HCT116 (cell line): ENCODE data around the gene PCDH1. TPM values are rescaled to one million over a fixed set of nuclear protein-coding genes. Genes with fewer than 3 reads are reported as not detected.
A peak's percentile ranks its signal among the peaks of the same experiment; 100 is the strongest.

Experiments used
- ATAC-seq: fragments of 200-7000 bp; cut with Tn5 transposase; 2 replicates; pipeline ENCODE4 v1.9.1; 2020; ENCODE audit warnings: mild to moderate bottlenecking, moderate library complexity
- BruUV-seq: library from RNA; stranded (reverse); fragments of 400-500 nt; replicated peaks from 2 replicates; lab custom pipeline; 2021; lab: Mats Ljungman, UMichigan
- CTCF ChIA-PET: fragments of 300-600 bp; sonication (Branson Sonifier 250); formaldehyde crosslinking; loops from one replicate; lab custom pipeline; 2021; ENCODE audit warnings: antibody characterized with exemption; lab: Charles Lee
- POLR2A ChIA-PET: fragments of 300-600, 350-600 bp; sonication (Branson Sonifier 250); formaldehyde crosslinking; loops from one replicate; lab custom pipeline; 2021; ENCODE audit warnings: antibody characterized with exemption; lab: Charles Lee
- RAD21 ChIA-PET, 2 experiments: fragments of 300-600 bp; sonication (Branson Sonifier 250); formaldehyde crosslinking; loops; one replicate each; lab custom pipeline; 2023; ENCODE audit warnings: low total read pairs in 2 of 2; ENCODE audit not compliant: uncharacterized antibody in 2 of 2, unreplicated experiment in 2 of 2, low non-redundant PET in 1 of 2; lab: Charles Lee
- DNase-seq: peaks from one replicate; pipeline ENCODE4 v3.0.0-alpha.2; 2010; ENCODE audit warnings: low read depth, low spot score
- H2AFZ ChIP-seq: fragments of 200-600 bp; shearing (Covaris generic), sonication (generic); 2 replicates; pipeline ENCODE4 v1.6.1; 2017; ENCODE audit warnings: low read depth, mixed run types, mixed read lengths, antibody characterized with exemption, low read length; ENCODE audit not compliant: poor library complexity, severe bottlenecking
- H3K27ac ChIP-seq: 2 replicates; pipeline ENCODE4 v1.5.1; 2012; ENCODE audit warnings: low read depth, low read length
- H3K27me3 ChIP-seq: fragments of 200-600 bp; sonication (generic); 2 replicates; pipeline ENCODE4 v1.6.1; 2016; ENCODE audit warnings: mixed run types, low read length, mixed read lengths; ENCODE audit not compliant: insufficient read depth
- H3K36me3 ChIP-seq, 2 experiments: fragments of 200-500 bp in 1 of 2; fragments of 200-600 bp in 1 of 2; sonication (Bioruptor generic) in 1 of 2; sonication (generic) in 1 of 2; 2 replicates each; pipeline versions ENCODE4 v1.5.1 to v1.6.1; 2014 to 2016; ENCODE audit warnings: low read length in 2 of 2, inconsistent platforms in 1 of 2, mixed read lengths in 1 of 2, mixed run types in 1 of 2; ENCODE audit not compliant: insufficient read depth in 2 of 2, control insufficient read depth in 1 of 2
- H3K4me1 ChIP-seq, 2 experiments: fragments of 200-600 bp in 1 of 2; sonication (generic) in 1 of 2; 2 replicates each; pipeline versions ENCODE4 v1.5.1 to v1.6.1; 2012 to 2017; ENCODE audit warnings: low read length in 2 of 2, inconsistent platforms in 1 of 2, mild to moderate bottlenecking in 1 of 2, mixed read lengths in 1 of 2, mixed run types in 1 of 2, moderate library complexity in 1 of 2; ENCODE audit not compliant: insufficient read depth in 2 of 2, control insufficient read depth in 1 of 2
- H3K4me2 ChIP-seq: fragments of 200-600 bp; sonication (generic); 2 replicates; pipeline ENCODE4 v1.6.1; 2017; ENCODE audit warnings: mixed run types, low read length, mixed read lengths
- H3K4me3 ChIP-seq, 2 experiments: fragments of 200-600 bp in 1 of 2; sonication (generic) in 1 of 2; replicated peaks in 1 of 2; 2 replicates each; pipeline ENCODE4 v1.5.1; 2011 to 2016; ENCODE audit warnings: low read length in 2 of 2, control low read depth in 1 of 2, low read depth in 1 of 2, mild to moderate bottlenecking in 1 of 2, mixed read lengths in 1 of 2, mixed run types in 1 of 2
- H3K79me2 ChIP-seq: fragments of 200-600 bp; sonication (generic); 2 replicates; pipeline ENCODE4 v1.6.1; 2017; ENCODE audit warnings: mild to moderate bottlenecking, mixed run types, low read length, moderate library complexity, mixed read lengths; ENCODE audit not compliant: insufficient read depth
- H3K9ac ChIP-seq: fragments of 200-600 bp; sonication (generic); 2 replicates; pipeline ENCODE4 v1.6.1; 2016; ENCODE audit warnings: low read length, mixed read lengths
- H3K9me2 ChIP-seq: fragments of 200-600 bp; sonication (generic), shearing (Covaris generic); 2 replicates; pipeline ENCODE4 v1.6.1; 2017; ENCODE audit warnings: mixed run types, mild to moderate bottlenecking, moderate library complexity; ENCODE audit not compliant: insufficient read depth
- H3K9me3 ChIP-seq, 2 experiments: fragments of 200-500 bp in 1 of 2; fragments of 200-600 bp in 1 of 2; sonication (Bioruptor generic) in 1 of 2; sonication (generic) in 1 of 2; 2 replicates each; pipeline ENCODE4 v1.6.1; 2014 to 2017; ENCODE audit warnings: low read length in 2 of 2, mixed read lengths in 2 of 2, inconsistent platforms in 1 of 2, low read depth in 1 of 2, mild to moderate bottlenecking in 1 of 2, mixed run types in 1 of 2, moderate library complexity in 1 of 2; ENCODE audit not compliant: control insufficient read depth in 1 of 2, insufficient read depth in 1 of 2
- H4K20me1 ChIP-seq: fragments of 200-600 bp; sonication (generic), shearing (Covaris generic); 2 replicates; pipeline ENCODE4 v1.6.1; 2017; ENCODE audit warnings: mixed run types, mild to moderate bottlenecking, moderate library complexity; ENCODE audit not compliant: insufficient read depth
- EGR1 ChIP-seq: IDR thresholded peaks from 2 replicates; pipeline ENCODE4 v1.6.1; 2012; ENCODE audit warnings: low read depth
- ELF1 ChIP-seq: IDR thresholded peaks from 2 replicates; pipeline ENCODE4 v1.6.1; 2012; ENCODE audit warnings: low read depth, borderline replicate concordance
- FOSL1 ChIP-seq: IDR thresholded peaks from 2 replicates; pipeline ENCODE4 v1.6.1; 2012; ENCODE audit warnings: low read depth
- POLR2A ChIP-seq: IDR thresholded peaks from 2 replicates; pipeline ENCODE4 v1.7.0; 2011; ENCODE audit warnings: borderline replicate concordance; ENCODE audit not compliant: insufficient read depth, insufficient read length; ENCODE audit errors: extremely low read depth
- POLR2AphosphoS5 ChIP-seq: IDR thresholded peaks from 2 replicates; pipeline ENCODE4 v1.6.1; 2011; ENCODE audit warnings: mild to moderate bottlenecking, low read depth, low read length, moderate library complexity
- YY1 ChIP-seq: IDR thresholded peaks from 2 replicates; pipeline ENCODE4 v1.6.1; 2011; ENCODE audit warnings: low read length, low read depth, moderate library complexity, mild to moderate bottlenecking; ENCODE audit not compliant: insufficient replicate concordance; ENCODE audit errors: extremely low read depth
- intact Hi-C: fragments of 100-400 bp; cut with micrococcal nuclease; formaldehyde crosslinking; loops from 2 replicates; pipeline ENCODE4 v1.10.0; 2022
- total RNA-seq: library from RNA; stranded (reverse); gene quantifications from one replicate; pipeline ENCODE4 v1.2.1, GENCODE V29; 2021; ENCODE audit not compliant: unreplicated experiment
- TF ChIP-seq, protein P1 (sequence below), 3 experiments: fragments of 200-600 bp in 1 of 3; sonication (generic) in 1 of 3; IDR thresholded peaks in 2 of 3; conservative IDR thresholded peaks in 1 of 3; 2 replicates each; pipeline ENCODE4 v1.5.1; 2012 to 2017; ENCODE audit warnings: low read depth in 2 of 3, low read length in 2 of 3, antibody characterized with exemption in 1 of 3, borderline replicate concordance in 1 of 3, control low read depth in 1 of 3, mild to moderate bottlenecking in 1 of 3, mixed read lengths in 1 of 3, mixed run types in 1 of 3, moderate library complexity in 1 of 3; ENCODE audit not compliant: insufficient read depth in 1 of 3
- TF ChIP-seq, protein P2 (sequence below): IDR thresholded peaks from 2 replicates; pipeline ENCODE4 v1.6.1; 2012

The PCDH1 gene
- total RNA-seq, 1 experiment from 2014 or later: 24.2 TPM

DNA sequence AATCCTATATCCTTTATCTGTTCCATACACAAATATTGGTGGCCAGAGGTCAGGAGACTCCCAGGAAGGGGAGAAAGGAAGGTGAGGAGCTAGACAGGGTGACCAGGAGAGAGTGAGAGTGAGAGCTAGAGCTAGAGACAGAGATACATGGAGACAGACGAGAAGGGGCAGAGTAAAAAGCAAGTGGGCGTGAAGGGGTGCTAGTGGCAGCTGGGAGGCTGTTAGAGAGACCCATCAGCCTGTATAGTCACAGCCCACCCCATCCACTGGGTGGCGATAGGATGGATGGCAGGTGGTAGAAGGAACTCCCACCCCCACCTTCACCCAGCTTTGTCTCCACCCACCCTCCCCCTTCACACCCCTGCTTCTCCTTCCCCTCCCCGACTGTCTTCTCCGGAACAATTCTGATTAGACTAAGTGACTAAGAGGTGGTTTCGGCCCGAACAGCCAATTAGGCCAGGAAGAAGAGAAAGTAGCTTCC lies 32.8 kb downstream of the PCDH1 start:
- Histone ChIP-seq H3K9me2 (no peaks in the 10 kb centered on the region), H3K79me2 (no peaks in the 10 kb centered on the region), H3K36me3 (no peaks in the 10 kb centered on the region), H3K9me3 (no peaks in the 10 kb centered on the region), H4K20me1 (no peaks in the 10 kb centered on the region), H3K27ac (no peak overlapping the region), H3K9ac (no peak overlapping the region), H3K4me1 (peaks cover 32 to 63% of the 10 kb centered on the region in 2 experiments)
- ChIA-PET RAD21 (interaction anchor here in 1 of 2 experiments (0.6 kb wide), 1 partner anchor 33 kb away, joined by 3 read pairs; no protein-coding TSS in a partner anchor), POLR2A (no interaction called here)
- no TSS peak for BruUV-seq
- ATAC-seq (0 out of 2 replicates have a peak, but pooled peaks have one; percentile 12), DNase-seq (no peak)
- TF ChIP-seq YY1 (no peak), ELF1 (no peak), EGR1 (no peak), POLR2AphosphoS5 (no peak), FOSL1 (no peak), POLR2A (no peak)
- TF ChIP-seq, protein P1, sequence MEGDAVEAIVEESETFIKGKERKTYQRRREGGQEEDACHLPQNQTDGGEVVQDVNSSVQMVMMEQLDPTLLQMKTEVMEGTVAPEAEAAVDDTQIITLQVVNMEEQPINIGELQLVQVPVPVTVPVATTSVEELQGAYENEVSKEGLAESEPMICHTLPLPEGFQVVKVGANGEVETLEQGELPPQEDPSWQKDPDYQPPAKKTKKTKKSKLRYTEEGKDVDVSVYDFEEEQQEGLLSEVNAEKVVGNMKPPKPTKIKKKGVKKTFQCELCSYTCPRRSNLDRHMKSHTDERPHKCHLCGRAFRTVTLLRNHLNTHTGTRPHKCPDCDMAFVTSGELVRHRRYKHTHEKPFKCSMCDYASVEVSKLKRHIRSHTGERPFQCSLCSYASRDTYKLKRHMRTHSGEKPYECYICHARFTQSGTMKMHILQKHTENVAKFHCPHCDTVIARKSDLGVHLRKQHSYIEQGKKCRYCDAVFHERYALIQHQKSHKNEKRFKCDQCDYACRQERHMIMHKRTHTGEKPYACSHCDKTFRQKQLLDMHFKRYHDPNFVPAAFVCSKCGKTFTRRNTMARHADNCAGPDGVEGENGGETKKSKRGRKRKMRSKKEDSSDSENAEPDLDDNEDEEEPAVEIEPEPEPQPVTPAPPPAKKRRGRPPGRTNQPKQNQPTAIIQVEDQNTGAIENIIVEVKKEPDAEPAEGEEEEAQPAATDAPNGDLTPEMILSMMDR (IDR thresholded peaks at IDR 0.05 in 2 of 3, conservative IDR thresholded peaks at IDR 0.05 in 1 of 3; ENCODE audit: borderline replicate concordance in 1 of 3, insufficient read depth in 1 of 3, low read depth in 2 of 3, low read length in 2 of 3): peak in 1 of 3 experiments; percentile 20; a peak in 1 of 6 replicates
- TF ChIP-seq, protein P2, sequence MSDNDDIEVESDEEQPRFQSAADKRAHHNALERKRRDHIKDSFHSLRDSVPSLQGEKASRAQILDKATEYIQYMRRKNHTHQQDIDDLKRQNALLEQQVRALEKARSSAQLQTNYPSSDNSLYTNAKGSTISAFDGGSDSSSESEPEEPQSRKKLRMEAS: no peak
- TF ChIP-seq, all 23 proteins: peak for 1
- H3K4me2 ChIP-seq: no peak overlapping the region
- no peak overlapping the region for H2AFZ ChIP-seq
- H3K27me3 ChIP-seq: no peaks in the 10 kb centered on the region
- CTCF ChIA-PET: interaction anchor here (1.1 to 2.3 kb wide), 3 partner anchors 9 to 33 kb away, joined by 4 to 10 read pairs (median 7); partner anchors contain the start of gene PCDH1
- no peak overlapping the region for H3K4me3 ChIP-seq
- intact Hi-C loops: no loop called here
